ENCODE data around the gene ADGRG3. TPM values are rescaled to one million over a fixed set of nuclear protein-coding genes. Genes with fewer than 3 reads are reported as not detected.

Gene ADGRG3
- total and polyA plus RNA-seq, 2 of the 13 experiments (the other 11 are each of a cell fraction or from before 2014, with no cell fraction given): 2.7 to 11.8 TPM

GRCh38 chr16:57648581-57649442 lies 19.3 kb upstream of the ADGRG3 start (continued):
- no peak for TF ChIP-seq PAWR (CRISPR knock-in tag; IDR thresholded peaks at IDR 0.05; ENCODE audit: borderline replicate concordance)
- no peak for TF ChIP-seq NFE2 (CRISPR knock-in tag; IDR thresholded peaks at IDR 0.05)
- TF ChIP-seq NBN (conservative IDR thresholded peaks at IDR 0.05): no peak
- 0 out of 2 replicates have a peak, but pooled peaks have one; percentile 24 for TF ChIP-seq MAZ (IDR thresholded peaks at IDR 0.05; ENCODE audit: borderline replicate concordance, low read depth, low read length)
- TF ChIP-seq MAZ (CRISPR knock-in tag; IDR thresholded peaks at IDR 0.05; ENCODE audit: low read depth): peak; percentile 88
- TF ChIP-seq E2F1 (CRISPR knock-in tag; IDR thresholded peaks at IDR 0.05): no peak
- TF ChIP-seq HMG20A (CRISPR knock-in tag; IDR thresholded peaks at IDR 0.05; ENCODE audit: borderline replicate concordance): peak; percentile 39; the same call in 1 of the 2 replicates
- 0 out of 2 replicates have a peak, but pooled peaks have one; percentile 81 for TF ChIP-seq ZKSCAN8 (CRISPR knock-in tag; IDR thresholded peaks at IDR 0.05; ENCODE audit: borderline replicate concordance)
- no peak for TF ChIP-seq PHF20 (CRISPR knock-in tag; IDR thresholded peaks at IDR 0.05)
- no peak for TF ChIP-seq ZNF589 (CRISPR knock-in tag; conservative IDR thresholded peaks at IDR 0.05)
- TF ChIP-seq ZFP37 (CRISPR knock-in tag; IDR thresholded peaks at IDR 0.05; ENCODE audit: borderline replicate concordance): 0 out of 2 replicates have a peak, but pooled peaks have one; percentile 29
- TF ChIP-seq, protein P1, sequence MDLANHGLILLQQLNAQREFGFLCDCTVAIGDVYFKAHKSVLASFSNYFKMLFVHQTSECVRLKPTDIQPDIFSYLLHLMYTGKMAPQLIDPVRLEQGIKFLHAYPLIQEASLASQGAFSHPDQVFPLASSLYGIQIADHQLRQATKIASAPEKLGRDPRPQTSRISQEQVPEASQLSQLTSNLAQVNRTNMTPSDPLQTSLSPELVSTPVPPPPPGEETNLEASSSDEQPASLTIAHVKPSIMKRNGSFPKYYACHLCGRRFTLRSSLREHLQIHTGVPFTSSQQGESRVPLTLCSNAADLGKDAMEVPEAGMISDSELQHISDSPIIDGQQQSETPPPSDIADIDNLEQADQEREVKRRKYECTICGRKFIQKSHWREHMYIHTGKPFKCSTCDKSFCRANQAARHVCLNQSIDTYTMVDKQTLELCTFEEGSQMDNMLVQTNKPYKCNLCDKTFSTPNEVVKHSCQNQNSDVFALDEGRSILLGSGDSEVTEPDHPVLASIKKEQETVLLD (CRISPR knock-in tag; IDR thresholded peaks at IDR 0.05; ENCODE audit: low read depth): no peak
- no peak for TF ChIP-seq PAX8 (CRISPR knock-in tag; IDR thresholded peaks at IDR 0.05; ENCODE audit: borderline replicate concordance)
- no peak for TF ChIP-seq POLR2G (IDR thresholded peaks at IDR 0.05; ENCODE audit: low read depth, low read length)
- TF ChIP-seq POGZ (CRISPR knock-in tag; IDR thresholded peaks at IDR 0.05): 0 out of 2 replicates have a peak, but pooled peaks have one; percentile 55
- peak; percentile 66; the same call in 1 of the 2 replicates for TF ChIP-seq ZNF598 (CRISPR knock-in tag; IDR thresholded peaks at IDR 0.05; ENCODE audit: borderline replicate concordance)
- no peak for TF ChIP-seq HIVEP1 (CRISPR knock-in tag; IDR thresholded peaks at IDR 0.05)
- no peak for TF ChIP-seq AGO2 (optimal IDR thresholded peaks at IDR 0.05; ENCODE audit: low read depth, low read length)
- TF ChIP-seq HHEX (CRISPR knock-in tag; IDR thresholded peaks at IDR 0.05): no peak
- no peak for TF ChIP-seq ZNF207 (IDR thresholded peaks at IDR 0.05; ENCODE audit: borderline replicate concordance)
- TF ChIP-seq ZNF20 (CRISPR knock-in tag; IDR thresholded peaks at IDR 0.05): no peak
- TF ChIP-seq ZNF292 (CRISPR knock-in tag; IDR thresholded peaks at IDR 0.05; ENCODE audit: borderline replicate concordance, low read depth): no peak
- no peak for TF ChIP-seq SP1 (IDR thresholded peaks at IDR 0.05)
- peak; percentile 54 for TF ChIP-seq SP1 (CRISPR knock-in tag; IDR thresholded peaks at IDR 0.05)
- no peak for TF ChIP-seq ZNF550 (CRISPR knock-in tag; IDR thresholded peaks at IDR 0.05; ENCODE audit: borderline replicate concordance)
- no peak for TF ChIP-seq SYNCRIP (IDR thresholded peaks at IDR 0.05; ENCODE audit: insufficient read depth, low read depth, low read length)
- no peak for TF ChIP-seq ATRX (CRISPR knock-in tag; IDR thresholded peaks at IDR 0.05; ENCODE audit: borderline replicate concordance)
- peak; percentile 54; the same call in 1 of the 2 replicates for TF ChIP-seq ZFY (CRISPR knock-in tag; IDR thresholded peaks at IDR 0.05)
- TF ChIP-seq TMF1 (CRISPR knock-in tag; IDR thresholded peaks at IDR 0.05; ENCODE audit: low read depth): 0 out of 2 replicates have a peak, but pooled peaks have one; percentile 67

Measured in HepG2 (cell line).